Sigmoid colon (tissue), 4 donors: Measurements from ENCODE around the gene RNH1.

Experiments
- CTCF ChIP-seq, 4 experiments: fragments of 450-650 bp in 3 of 4; fragments of 200-600 bp in 1 of 4; IDR thresholded peaks; one replicate each; pipeline ENCODE4 v1.5.1; 2016 to 2019; ENCODE audit warnings: antibody characterized with exemption in 4 of 4, mild to moderate bottlenecking in 3 of 4, moderate library complexity in 2 of 4
- POLR2AphosphoS5 ChIP-seq, 4 donors: sonication (generic); formaldehyde crosslinking; IDR thresholded peaks; one replicate each; pipeline ENCODE4 v1.6.1; 2017; ENCODE audit warnings: antibody characterized with exemption in 4 of 4

- TF ChIP-seq POLR2AphosphoS5 (IDR thresholded peaks at IDR 0.05) (peak; percentile 14 to 79 (median 41)), CTCF (IDR thresholded peaks at IDR 0.05) (peak; percentile 54 to 99 (median 76))
Measured at GRCh38 chr11:518463-519202, 11.6 kb upstream of the RNH1 start.
